Measurements from ENCODE around the gene RTN4RL1.

GRCh38 chr17:2002767-2003329 lies 22.3 kb downstream of the RTN4RL1 start:
- TF ChIP-seq CTCF (conservative IDR thresholded peaks at IDR 0.05) (no peak), ZFX (IDR thresholded peaks at IDR 0.05) (no peak)

Data from C4-2B (cell line).